ENCODE data around the gene ACTA1. TPM values are rescaled to one million over a fixed set of nuclear protein-coding genes. Genes with fewer than 3 reads are reported as not detected.

ACTA1 gene
- total and polyA plus RNA-seq, 2 of the 8 experiments (the other 6 are each of a cell fraction or from before 2014, with no cell fraction given), result 23.5 to 58.2 TPM

DNA sequence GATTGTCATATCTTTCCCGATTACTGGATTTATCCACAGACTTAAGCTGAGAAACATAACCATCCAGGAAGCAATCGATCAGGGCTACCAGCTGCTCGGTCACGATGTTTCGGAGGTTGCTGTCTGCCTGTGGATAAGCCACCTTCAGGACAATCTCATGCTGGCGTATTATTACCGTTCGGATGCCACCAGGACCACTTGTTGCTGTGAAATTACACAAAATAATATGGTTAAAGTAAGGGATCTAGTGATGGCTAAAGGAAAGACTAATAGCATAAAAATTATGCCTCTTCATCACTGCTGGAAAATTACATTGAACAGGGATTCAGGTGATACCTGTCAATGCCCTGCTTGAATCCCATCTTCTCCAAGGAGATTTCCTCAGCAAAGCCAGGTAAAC is 30.8 kb upstream of the ACTA1 start:
- no peak for FAIRE-seq

More for the DNA sequence above, 30.8 kb upstream of the ACTA1 start:
- no peak overlapping the region for H3K9ac ChIP-seq (replicated peaks in 1 of 4; ENCODE audit: extremely low read depth in 1 of 4, low read depth in 3 of 4, low read length in 3 of 4)
- no peak overlapping the region for H3K27ac ChIP-seq (ENCODE audit: low read depth, low read length)
- no peak overlapping the region for H3K4me3 ChIP-seq (ENCODE audit: extremely low read depth in 1 of 4, insufficient read depth in 2 of 4, low read depth in 3 of 4, low read length in 4 of 4)
- no peak overlapping the region for H4K8ac ChIP-seq (ENCODE audit: extremely low read depth, insufficient read depth, low read length)
- no peak overlapping the region for H3K4ac ChIP-seq (replicated peaks; ENCODE audit: insufficient read length, low read depth, low read length)
- H3K9me3 ChIP-seq (ENCODE audit: insufficient read depth in 2 of 2, low read depth in 1 of 2, low read length in 1 of 2), result no peaks in the 10 kb centered on the region
- H3K56ac ChIP-seq (replicated peaks; ENCODE audit: insufficient read length, low read depth, low read length), result no peak overlapping the region
- no peak for DNase-seq (ENCODE audit: low read depth in 1 of 2, low spot score in 2 of 2)
- H3K4me1 ChIP-seq (replicated peaks in 1 of 4; ENCODE audit: control insufficient read depth in 3 of 4, insufficient read depth in 4 of 4, low read length in 3 of 4), result no peaks in the 10 kb centered on the region
- no peak overlapping the region for H3K14ac ChIP-seq (ENCODE audit: insufficient read length)
- H3K36me3 ChIP-seq (ENCODE audit: control insufficient read depth in 2 of 4, insufficient read depth in 4 of 4, low read length in 3 of 4), result peaks cover 23 to 72% (median 50%) of the 10 kb centered on the region in 4 experiments
- no peak overlapping the region for H2BK12ac ChIP-seq (ENCODE audit: low read depth, low read length)
- no peak overlapping the region for H2BK20ac ChIP-seq (ENCODE audit: low read length)
- ChIA-PET CTCF (ENCODE audit: partially characterized antibody) (interaction anchor here (0.6 kb wide), 1 partner anchor 19 kb away, joined by 3 read pairs; no protein-coding TSS in a partner anchor), POLR2A (ENCODE audit: partially characterized antibody) (interaction anchor here (0.7 kb wide), 1 partner anchor 133 kb away, joined by 4 read pairs; no protein-coding TSS in a partner anchor)
- no peak overlapping the region for H3K4me2 ChIP-seq (ENCODE audit: insufficient read depth in 1 of 2, low read depth in 2 of 2, low read length in 2 of 2)
- no peak overlapping the region for H2AFZ ChIP-seq (ENCODE audit: low read length)
- TF ChIP-seq E2F6 (IDR thresholded peaks at IDR 0.05) (no peak), SP2 (IDR thresholded peaks at IDR 0.05; ENCODE audit: low read length) (no peak), EZH2 (IDR thresholded peaks at IDR 0.05; ENCODE audit: low read depth, low read length, severe bottlenecking) (no peak), CBX5 (IDR thresholded peaks at IDR 0.05; ENCODE audit: low read depth, low read length) (no peak), SRF (IDR thresholded peaks at IDR 0.05; ENCODE audit: low read depth, low read length) (no peak), ASH2L (IDR thresholded peaks at IDR 0.05; ENCODE audit: low read length) (no peak), SP4 (IDR thresholded peaks at IDR 0.05; ENCODE audit: low read length) (no peak), BRCA1 (IDR thresholded peaks at IDR 0.05; ENCODE audit: low read depth, low read length) (no peak), NRF1 (IDR thresholded peaks at IDR 0.05; ENCODE audit: low read depth, low read length) (no peak), CHD2 (IDR thresholded peaks at IDR 0.05; ENCODE audit: low read length) (no peak), POLR2A (IDR thresholded peaks at IDR 0.05; ENCODE audit: control extremely low read depth in 1 of 2, low read depth in 2 of 2, low read length in 2 of 2) (no peak)
- no peak overlapping the region for H4K5ac ChIP-seq (ENCODE audit: insufficient read length, low read depth, low read length)
- H3K27me3 ChIP-seq (replicated peaks in 1 of 4; ENCODE audit: control insufficient read depth in 3 of 4, extremely low read depth in 1 of 4, insufficient read depth in 3 of 4, low read length in 3 of 4), result no peaks in the 10 kb centered on the region
- H4K20me1 ChIP-seq (replicated peaks in 1 of 2; ENCODE audit: control insufficient read depth in 1 of 2, insufficient read depth in 2 of 2, low read length in 2 of 2), result no peaks in the 10 kb centered on the region
- H2AK5ac ChIP-seq (ENCODE audit: low read depth, low read length), result no peak overlapping the region
- H2BK120ac ChIP-seq (replicated peaks; ENCODE audit: low read depth, low read length), result no peak overlapping the region
- no peaks in the 10 kb centered on the region for H3K79me2 ChIP-seq (ENCODE audit: control insufficient read depth in 1 of 2, insufficient read depth in 2 of 2, low read length in 2 of 2)
- H2BK15ac ChIP-seq (ENCODE audit: low read length), result no peak overlapping the region
- H4K91ac ChIP-seq (replicated peaks; ENCODE audit: insufficient read length, low read length), result no peak overlapping the region
- H3K18ac ChIP-seq (ENCODE audit: extremely low read depth, low read length), result no peak overlapping the region
- no peaks in the 10 kb centered on the region for H3K23me2 ChIP-seq (ENCODE audit: low read depth, low read length)
- 95% methylated on average over 8 of the region's 8 CpGs; no CpG with 5 or more reads in 1 of the 2 experiments for WGBS, 2 experiments (ENCODE audit: extremely low coverage in 1 of 2, insufficient coverage in 1 of 2, insufficient read length in 1 of 2, insufficient replicate concordance in 2 of 2, low coverage in 1 of 2, low lambda C conversion rate in 2 of 2, missing lambda C conversion rate in 1 of 2)
- H3K79me1 ChIP-seq (ENCODE audit: low read depth, low read length), result no peaks in the 10 kb centered on the region; the same call in 1 of the 2 replicates
- no peak overlapping the region for H2BK5ac ChIP-seq (ENCODE audit: low read depth, low read length)
- no peak overlapping the region for H3K23ac ChIP-seq (ENCODE audit: insufficient read length)

All from H1 (cell line).